ENCODE data around the gene GLRA3. TPM values are rescaled to one million over a fixed set of nuclear protein-coding genes. Genes with fewer than 3 reads are reported as not detected.

GLRA3 gene
- polyA plus RNA-seq, 1 donor from 2014 or later: 0.76 TPM

DNA sequence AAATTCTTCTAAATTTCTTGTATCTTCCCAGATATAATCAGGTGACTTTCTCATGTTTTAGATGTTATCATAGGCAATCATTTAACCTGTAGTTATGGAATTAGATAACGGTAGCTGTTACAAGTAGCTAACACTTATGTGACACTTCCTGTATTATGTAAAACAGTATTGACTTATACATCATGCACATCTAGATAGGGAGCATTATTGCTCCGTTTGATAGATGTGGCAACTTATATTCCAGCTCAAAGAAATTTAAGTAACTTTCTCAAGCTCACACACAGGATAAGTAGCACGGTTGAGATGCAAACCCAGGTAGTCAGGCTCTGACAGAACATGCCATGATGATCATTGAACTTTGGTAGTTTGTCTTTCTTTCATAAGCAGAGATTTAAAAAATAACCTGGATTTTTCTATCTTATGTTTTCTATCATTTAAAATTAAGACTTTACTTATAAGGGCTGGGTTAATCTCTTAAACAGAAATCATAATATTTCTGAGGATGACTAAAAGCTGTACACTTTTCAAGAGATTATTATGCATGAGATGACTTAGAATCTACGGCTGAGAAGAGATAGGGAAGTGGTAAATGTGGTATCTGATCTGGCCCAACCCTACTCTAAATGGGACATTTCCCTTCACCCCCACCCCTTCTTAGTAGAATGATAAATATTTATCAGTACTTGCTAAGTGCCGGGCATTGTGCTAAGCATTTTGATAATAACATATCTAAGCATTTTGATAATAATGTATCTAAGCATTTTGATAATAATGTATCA is 237.6 kb downstream of the GLRA3 start:
- Histone ChIP-seq H3K27me3 (ENCODE audit: insufficient read depth, low read depth, low read length) (no peaks in the 10 kb centered on the region), H3K9me2 (ENCODE audit: insufficient read depth, low read length) (no peaks in the 10 kb centered on the region), H3K36me3 (ENCODE audit: insufficient read depth, low read length) (no peaks in the 10 kb centered on the region), H3K4me2 (ENCODE audit: low read length) (no peak overlapping the region), H3F3A (ENCODE audit: insufficient read depth, low read length, poor library complexity, severe bottlenecking) (no peaks in the 10 kb centered on the region), H2AFZ (ENCODE audit: low read depth, low read length) (no peak overlapping the region), H4K20me1 (ENCODE audit: insufficient read depth) (no peaks in the 10 kb centered on the region), H3K27ac (ENCODE audit: low read length) (no peak overlapping the region), H3K4me3 (ENCODE audit: low read length) (no peak overlapping the region), H3K79me2 (replicated peaks; ENCODE audit: insufficient read depth, low read length) (no peaks in the 10 kb centered on the region), H3K9me3 (ENCODE audit: low read length) (no peaks in the 10 kb centered on the region), H3K9ac (ENCODE audit: low read length) (no peak overlapping the region)
- no peak for TF ChIP-seq MXI1 (conservative IDR thresholded peaks at IDR 0.05; ENCODE audit: poor library complexity, severe bottlenecking)

DNA sequence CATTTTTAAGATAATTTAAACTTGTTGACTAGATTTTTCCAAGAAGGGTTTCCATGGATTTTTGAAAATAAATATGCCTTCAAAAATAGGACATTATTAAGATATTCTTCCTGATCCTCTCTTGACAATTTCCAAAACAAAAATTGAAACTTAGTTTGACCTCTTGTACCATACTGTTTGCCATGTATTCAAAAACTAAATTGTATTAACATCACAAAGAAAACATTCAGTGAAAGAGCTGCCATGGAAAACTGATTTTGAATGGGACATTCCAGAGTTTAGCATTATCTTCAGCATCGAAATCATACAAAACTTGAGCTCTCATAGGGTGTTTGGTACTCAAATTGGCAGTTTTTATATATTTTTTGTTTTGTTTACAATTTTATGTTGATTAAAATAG is 238.7 kb downstream of the GLRA3 start:
- Histone ChIP-seq H4K20me1 (ENCODE audit: insufficient read depth) (no peaks in the 10 kb centered on the region), H3K9me3 (ENCODE audit: low read length) (no peaks in the 10 kb centered on the region), H3K27me3 (ENCODE audit: insufficient read depth, low read depth, low read length) (no peaks in the 10 kb centered on the region), H3K27ac (ENCODE audit: low read length) (no peak overlapping the region), H3K36me3 (ENCODE audit: insufficient read depth, low read length) (no peaks in the 10 kb centered on the region), H3K79me2 (replicated peaks; ENCODE audit: insufficient read depth, low read length) (no peaks in the 10 kb centered on the region), H3F3A (ENCODE audit: insufficient read depth, low read length, poor library complexity, severe bottlenecking) (no peaks in the 10 kb centered on the region), H2AFZ (ENCODE audit: low read depth, low read length) (no peak overlapping the region), H3K9ac (ENCODE audit: low read length) (no peak overlapping the region), H3K9me2 (ENCODE audit: insufficient read depth, low read length) (no peaks in the 10 kb centered on the region), H3K4me2 (ENCODE audit: low read length) (no peak overlapping the region), H3K4me3 (ENCODE audit: low read length) (no peak overlapping the region)
- TF ChIP-seq RAD21 (conservative IDR thresholded peaks at IDR 0.05) (no peak), MXI1 (conservative IDR thresholded peaks at IDR 0.05; ENCODE audit: poor library complexity, severe bottlenecking) (no peak), SMC3 (conservative IDR thresholded peaks at IDR 0.05; ENCODE audit: poor library complexity) (no peak), EP300 (conservative IDR thresholded peaks at IDR 0.05; ENCODE audit: poor library complexity, severe bottlenecking) (no peak), POLR2AphosphoS5 (IDR thresholded peaks at IDR 0.05) (no peak), TAF1 (IDR thresholded peaks at IDR 0.05; ENCODE audit: low read depth) (no peak), CTCF (IDR thresholded peaks at IDR 0.05; ENCODE audit: poor library complexity, severe bottlenecking) (no peak), EZH2 (IDR thresholded peaks at IDR 0.05; ENCODE audit: borderline replicate concordance, insufficient read depth, low read length, poor library complexity, severe bottlenecking) (no peak)
- TF ChIP-seq, protein P1, sequence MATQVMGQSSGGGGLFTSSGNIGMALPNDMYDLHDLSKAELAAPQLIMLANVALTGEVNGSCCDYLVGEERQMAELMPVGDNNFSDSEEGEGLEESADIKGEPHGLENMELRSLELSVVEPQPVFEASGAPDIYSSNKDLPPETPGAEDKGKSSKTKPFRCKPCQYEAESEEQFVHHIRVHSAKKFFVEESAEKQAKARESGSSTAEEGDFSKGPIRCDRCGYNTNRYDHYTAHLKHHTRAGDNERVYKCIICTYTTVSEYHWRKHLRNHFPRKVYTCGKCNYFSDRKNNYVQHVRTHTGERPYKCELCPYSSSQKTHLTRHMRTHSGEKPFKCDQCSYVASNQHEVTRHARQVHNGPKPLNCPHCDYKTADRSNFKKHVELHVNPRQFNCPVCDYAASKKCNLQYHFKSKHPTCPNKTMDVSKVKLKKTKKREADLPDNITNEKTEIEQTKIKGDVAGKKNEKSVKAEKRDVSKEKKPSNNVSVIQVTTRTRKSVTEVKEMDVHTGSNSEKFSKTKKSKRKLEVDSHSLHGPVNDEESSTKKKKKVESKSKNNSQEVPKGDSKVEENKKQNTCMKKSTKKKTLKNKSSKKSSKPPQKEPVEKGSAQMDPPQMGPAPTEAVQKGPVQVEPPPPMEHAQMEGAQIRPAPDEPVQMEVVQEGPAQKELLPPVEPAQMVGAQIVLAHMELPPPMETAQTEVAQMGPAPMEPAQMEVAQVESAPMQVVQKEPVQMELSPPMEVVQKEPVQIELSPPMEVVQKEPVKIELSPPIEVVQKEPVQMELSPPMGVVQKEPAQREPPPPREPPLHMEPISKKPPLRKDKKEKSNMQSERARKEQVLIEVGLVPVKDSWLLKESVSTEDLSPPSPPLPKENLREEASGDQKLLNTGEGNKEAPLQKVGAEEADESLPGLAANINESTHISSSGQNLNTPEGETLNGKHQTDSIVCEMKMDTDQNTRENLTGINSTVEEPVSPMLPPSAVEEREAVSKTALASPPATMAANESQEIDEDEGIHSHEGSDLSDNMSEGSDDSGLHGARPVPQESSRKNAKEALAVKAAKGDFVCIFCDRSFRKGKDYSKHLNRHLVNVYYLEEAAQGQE (IDR thresholded peaks at IDR 0.05; ENCODE audit: borderline replicate concordance): no peak

Other genes with a start within 250 kb of the GLRA3 start
- 0.48 and 1.2 TPM in 2 replicates for gene ADAM29, start 89.1 kb upstream of the GLRA3 start, polyA plus RNA-seq